SKM-1 treated with dmso at 0.1 percent for 144 hours (cell line): ENCODE results near the gene LSAMP.

Experiments
- DNase-seq: peaks from one replicate; lab custom pipeline; 2025; ENCODE audit not compliant: unreplicated experiment; lab: John Stamatoyannopoulos, UW

Gene LSAMP

DNA sequence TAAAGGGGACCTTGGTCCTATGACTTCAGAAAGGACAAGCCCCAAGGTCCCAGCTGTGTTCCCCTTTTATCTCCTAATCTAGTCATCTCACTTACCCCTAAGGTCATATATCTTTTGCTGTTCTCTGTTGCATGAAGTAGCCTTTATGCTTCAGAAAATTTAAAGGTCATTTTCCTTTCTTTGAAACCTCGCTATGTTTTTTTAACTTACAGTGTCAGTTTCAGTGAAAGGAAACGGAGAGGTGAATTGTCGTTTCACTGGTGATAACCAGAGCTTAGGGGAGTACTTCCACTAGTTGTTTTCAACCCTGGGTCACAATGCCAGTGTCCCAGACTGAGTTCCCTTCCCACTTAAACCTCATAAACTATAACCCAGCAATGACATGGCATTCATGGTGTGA, 464.6 kb downstream of the LSAMP start:
- no peak for DNase-seq

DNA sequence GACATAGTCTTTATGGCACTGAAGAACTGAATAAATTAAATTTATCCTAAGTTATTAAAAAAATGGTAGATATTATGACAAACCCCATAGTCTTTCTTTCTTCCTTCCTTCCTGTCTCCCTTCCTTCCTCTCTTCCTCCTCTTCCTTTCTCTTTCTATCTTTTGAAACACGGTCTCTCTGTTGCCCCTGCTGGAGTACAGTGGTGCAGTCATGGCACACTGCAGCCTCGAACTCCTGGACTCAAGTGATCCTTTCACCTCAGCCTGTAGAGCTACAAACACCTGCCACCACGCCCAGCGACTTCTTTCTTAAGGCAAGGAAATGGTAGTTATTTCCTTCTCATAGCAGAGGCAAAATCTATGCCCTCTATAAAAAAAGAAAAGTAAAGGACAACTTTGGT, 467.4 kb downstream of the LSAMP start:
- DNase-seq = no peak

DNA sequence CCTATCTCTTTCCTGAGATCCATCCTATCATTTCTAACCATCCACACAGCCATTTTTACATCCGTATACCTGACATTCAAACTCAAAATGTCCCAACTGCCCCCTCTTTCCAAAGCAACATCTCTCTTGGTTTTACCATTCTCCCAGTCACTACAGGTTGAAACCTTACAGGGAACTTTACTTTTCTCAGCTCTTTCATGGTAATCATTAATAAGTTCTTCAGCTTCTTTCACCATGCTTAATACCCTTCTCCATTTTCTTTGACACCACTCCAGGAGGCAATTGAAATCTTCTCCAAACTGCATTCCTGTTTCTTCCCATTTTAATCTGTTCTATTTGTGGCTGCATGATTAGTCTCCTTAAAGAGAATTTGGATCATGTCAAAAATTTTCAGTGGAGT, 469.5 kb downstream of the LSAMP start:
- DNase-seq = no peak

DNA sequence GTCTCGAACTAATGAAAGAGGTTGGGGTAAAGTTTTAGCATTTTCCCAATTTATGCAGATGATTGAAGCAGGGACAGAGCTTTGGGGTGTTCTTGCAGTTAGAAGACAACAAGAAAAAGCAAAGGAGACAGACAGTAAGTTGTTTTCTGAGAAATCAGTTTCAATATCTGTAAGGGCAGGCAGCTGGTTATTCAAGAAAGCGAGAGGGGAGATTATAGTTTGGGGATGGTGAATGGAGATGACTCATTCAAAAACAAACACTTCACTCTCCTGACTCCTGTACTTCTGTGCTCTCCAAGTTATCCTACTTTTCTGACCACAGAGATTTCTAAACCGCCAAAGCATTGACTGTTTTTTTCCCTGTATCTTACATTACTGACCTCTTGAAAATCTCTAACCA, 469.9 kb downstream of the LSAMP start:
- no peak for DNase-seq

DNA sequence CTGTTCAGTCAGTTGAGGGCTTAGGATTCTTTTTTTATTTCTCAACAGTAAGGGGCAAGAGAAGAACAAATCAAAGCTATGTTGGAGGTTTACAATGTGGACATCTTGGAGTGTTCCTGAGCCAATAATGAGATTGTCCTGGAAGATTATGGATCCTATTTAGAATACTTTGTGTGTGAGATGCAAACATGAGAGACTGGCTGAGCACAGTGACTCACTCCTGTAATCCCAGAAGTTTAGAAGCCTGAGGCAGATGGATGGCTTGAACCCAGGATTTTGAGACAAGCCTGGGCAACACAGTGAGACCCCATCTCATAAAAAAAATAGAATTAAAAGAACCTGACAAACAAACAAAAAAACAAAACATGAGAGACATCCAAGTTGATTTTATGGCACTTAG, 470.3 kb downstream of the LSAMP start:
- DNase-seq = no peak

GRCh38 chr3:115968871-115969270, 476.4 kb downstream of the LSAMP start:
- DNase-seq = no peak

- no peak for DNase-seq
Observed at GRCh38 chr3:115961380-115961779, 483.9 kb downstream of the LSAMP start.

GRCh38 chr3:115960799-115961198, 484.5 kb downstream of the LSAMP start:
- no peak for DNase-seq

DNA sequence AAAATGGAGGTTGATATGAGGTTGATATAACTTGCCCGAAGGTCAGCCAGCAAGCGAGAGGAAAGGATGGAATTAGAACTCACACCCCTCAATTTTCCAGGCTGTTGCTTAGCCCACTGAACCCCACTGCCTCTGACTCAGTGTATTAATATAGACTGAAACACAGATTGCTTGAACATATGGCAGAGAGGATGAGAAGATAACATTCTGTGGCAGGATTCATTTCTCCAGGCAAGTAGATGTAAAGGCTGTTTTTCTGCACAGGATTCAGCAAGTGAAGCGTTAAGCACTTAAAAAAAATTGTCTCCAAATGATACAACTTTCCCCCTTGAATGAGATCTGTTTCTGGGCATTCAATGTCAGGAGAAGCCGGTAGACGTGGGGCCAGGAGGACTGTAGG, 486.8 kb downstream of the LSAMP start:
- DNase-seq = no peak

GRCh38 chr3:115947325-115947724, 498.0 kb downstream of the LSAMP start:
- no peak for DNase-seq

- DNase-seq = no peak
Observed at GRCh38 chr3:115943579-115943978, 501.7 kb downstream of the LSAMP start.

DNA sequence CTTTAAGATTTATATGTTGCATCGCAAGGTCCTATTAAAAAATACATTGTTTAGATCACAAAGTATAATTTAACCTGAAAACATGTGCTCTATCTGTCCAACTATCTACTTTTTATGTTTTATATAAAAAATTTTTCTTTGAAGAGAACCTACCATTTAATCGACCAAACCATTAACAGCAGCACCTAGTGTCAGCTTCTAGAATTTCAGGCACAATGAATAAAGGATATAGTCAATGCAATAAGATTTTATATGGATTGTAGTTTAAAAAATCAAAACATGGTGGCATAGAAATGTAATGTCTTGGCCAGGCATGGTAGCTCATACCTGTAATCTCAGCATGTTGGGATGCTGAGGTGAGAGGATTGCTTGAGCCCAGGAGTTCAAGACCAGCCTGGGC, 508.2 kb downstream of the LSAMP start:
- DNase-seq = peak; percentile 17

- no peak for DNase-seq
Observed at GRCh38 chr3:115932807-115933206, 512.5 kb downstream of the LSAMP start.

- no peak for DNase-seq
Observed at GRCh38 chr3:115931581-115931980, 513.7 kb downstream of the LSAMP start.

DNA sequence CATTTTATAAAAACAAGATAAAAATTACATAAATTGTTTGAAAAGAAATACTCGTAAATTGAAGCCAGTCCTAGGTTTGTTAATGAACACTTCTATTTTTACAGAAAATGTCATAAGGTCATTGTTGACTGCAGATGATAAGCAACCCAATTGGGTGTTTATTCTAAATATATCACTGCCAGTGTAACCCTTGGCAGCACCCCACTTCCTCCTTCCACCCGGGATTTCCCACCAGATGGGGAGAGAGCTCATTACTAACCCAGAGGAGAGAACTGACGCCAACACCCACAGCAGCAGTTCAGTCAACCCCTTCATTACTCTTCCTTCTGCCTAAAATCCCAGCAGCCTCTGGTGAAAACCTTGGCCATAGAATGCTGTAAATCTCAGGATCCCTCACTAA, 514.4 kb downstream of the LSAMP start:
- no peak for DNase-seq

DNA sequence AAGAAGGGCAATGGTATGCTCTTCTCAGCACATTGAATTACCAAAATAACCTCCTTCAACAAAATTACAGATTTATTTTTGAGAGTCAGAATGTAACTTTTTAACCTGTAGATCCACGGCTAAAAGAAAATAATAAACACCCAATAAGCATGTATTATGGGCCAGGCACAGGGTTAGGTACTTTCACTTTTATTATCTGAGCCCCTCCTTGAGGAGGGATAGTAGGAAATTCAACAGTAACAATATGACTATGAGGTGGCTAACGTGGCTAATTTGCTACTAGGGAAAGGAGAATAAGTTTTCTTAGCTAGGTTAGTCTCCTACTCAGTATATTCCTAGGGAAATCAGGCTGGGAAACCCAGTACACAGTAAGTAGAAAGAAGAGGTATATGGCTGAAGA, 515.1 kb downstream of the LSAMP start:
- no peak for DNase-seq

DNA sequence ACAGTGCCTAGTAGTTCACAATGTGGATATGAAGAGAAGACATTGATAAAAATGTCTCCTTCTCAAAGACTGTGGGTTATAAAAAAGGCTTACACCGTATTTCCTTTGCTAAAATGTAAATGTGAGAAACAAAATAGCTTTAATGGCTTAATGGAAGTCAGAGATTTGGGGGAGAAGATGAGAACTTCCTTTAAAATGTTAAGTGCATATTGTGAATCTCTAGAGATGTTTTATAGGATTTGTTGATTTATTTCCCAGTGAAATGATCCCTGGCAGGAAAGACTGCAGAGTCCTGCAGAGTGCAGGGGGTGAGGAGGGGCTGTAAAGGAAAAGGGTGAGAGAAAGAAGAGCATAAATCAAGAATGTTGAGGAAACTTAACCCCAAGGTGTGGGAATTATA, 516.9 kb downstream of the LSAMP start:
- no peak for DNase-seq

- DNase-seq = no peak
Observed at GRCh38 chr3:115927197-115927596, 518.1 kb downstream of the LSAMP start.

DNA sequence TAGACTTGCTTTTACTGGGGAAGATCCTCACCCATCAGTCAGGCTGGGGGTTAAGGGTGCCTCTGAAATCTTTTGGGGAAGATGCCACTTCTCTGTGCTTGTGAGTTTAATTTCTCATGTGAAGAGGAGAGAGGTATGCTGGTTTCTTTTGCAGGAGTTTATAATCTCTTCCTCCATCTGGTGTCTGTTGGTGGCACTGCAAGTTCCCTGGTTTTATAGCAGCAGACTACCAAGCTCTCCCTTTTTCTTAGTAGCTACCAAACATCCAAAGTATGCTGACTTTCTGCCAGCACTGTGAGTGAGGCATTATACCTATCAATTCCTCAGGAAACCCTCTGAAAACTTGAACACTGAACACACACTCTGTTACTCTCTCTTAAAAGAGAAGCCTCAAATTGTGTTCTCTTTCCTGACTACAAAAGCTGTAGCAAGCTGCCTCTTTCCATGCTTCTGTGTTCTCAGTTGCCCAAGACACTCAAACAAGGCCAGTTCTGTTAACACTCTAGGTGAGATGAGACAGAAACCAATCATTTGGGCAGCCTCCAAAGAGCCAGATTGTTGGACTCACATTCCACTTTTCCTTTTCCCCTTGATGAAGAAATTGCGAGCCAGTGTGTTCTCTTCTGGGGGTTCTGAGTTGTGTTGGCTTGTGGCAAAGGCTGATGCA, 522.5 kb downstream of the LSAMP start:
- DNase-seq = peak; percentile 18

DNA sequence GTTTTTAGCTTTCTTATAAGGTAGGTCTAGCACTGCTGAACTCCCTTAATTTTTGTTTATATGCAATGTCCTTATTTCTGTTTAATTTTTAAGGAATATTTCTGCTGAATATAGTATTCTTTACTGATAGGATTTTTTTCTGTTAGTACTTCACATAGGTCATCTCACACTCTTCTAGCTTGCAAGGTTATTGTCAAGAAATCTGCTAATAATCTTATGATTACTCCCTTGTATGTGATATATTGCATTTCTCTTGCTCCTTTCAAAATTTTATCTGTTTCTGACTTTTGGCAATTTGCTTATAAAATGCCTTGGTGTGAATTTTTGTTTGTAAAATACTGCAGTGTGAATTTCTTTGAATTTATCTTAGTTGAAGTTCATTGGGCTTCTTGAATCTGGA, 523.6 kb downstream of the LSAMP start:
- no peak for DNase-seq

GRCh38 chr3:115918900-115919299, 526.4 kb downstream of the LSAMP start:
- no peak for DNase-seq

DNA sequence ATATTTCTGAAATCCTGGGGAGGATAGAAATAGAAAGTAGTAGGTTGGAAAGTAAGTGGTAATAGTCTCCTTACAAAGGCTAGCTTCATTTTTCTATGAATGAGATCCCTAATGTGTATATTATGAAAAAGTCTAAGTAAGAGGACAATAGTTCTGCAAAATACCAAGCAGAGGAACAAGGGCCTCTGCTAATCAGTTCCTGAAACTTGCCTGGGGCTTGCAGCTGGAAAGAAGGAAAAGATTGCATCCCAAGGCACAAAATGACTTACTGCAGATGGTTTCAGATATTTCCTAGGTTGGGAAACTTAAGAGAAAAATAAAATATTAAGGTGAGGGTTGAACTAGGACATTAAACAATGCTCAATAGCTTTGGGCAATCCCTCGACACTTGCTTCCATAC, 528.4 kb downstream of the LSAMP start:
- DNase-seq = no peak

GRCh38 chr3:115915061-115915460, 530.2 kb downstream of the LSAMP start:
- DNase-seq = no peak
